Measurements from ENCODE around the gene MEF2B. TPM values are rescaled to one million over a fixed set of nuclear protein-coding genes. Genes with fewer than 3 reads are reported as not detected.
A peak's percentile ranks its signal among the peaks of the same experiment; 100 is the strongest.

MEF2B gene
- total and polyA plus RNA-seq, 10 donors: 2.2 to 15.5 (median 3.4) TPM

DNA sequence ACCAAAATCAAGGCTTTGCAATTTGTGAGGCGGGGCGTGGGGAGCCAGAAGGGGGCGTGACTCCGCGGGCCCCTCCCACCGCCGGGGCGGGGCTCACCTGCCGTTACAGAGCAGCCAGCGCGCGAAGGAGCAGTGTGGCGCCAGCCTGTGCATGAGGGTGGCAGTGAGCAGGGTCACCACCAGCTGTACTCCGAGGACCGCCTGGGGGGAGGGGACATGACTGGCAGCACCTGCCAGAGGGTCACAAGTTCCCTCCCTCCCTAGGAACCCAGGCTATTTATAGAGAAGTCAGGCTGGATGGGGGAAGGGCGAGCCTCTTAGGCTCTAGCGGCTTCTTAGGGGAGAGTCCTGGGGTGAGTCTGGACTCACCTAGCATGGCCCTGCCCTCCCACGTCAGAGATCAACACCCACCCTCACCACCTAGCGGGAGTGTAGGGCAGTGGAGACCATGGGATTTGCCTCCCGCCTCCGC is 35.3 kb downstream of the MEF2B start:
- Histone ChIP-seq H3K36me3 (peaks cover 0 to 15% (median 4%) of the 10 kb centered on the region in 6 donors), H3K4me3 (no peak overlapping the region), H3K27ac (no peak overlapping the region), H3K4me1 (peaks cover 0 to 38% (median 21%) of the 10 kb centered on the region in 6 donors), H3K9me3 (peaks cover 0 to 18% (median 13%) of the 10 kb centered on the region in 8 donors), H3K27me3 (replicated peaks in 1 of 7) (no peaks in the 10 kb centered on the region)
- DNase-seq: no peak
- 19 to 49% (median 31%) methylated on average over 17 to 21 of the region's 21 CpGs for WGBS, 5 donors
- peak in 2 of 3 donors; percentile 29 to 49 for TF ChIP-seq POLR2AphosphoS5 (IDR thresholded peaks at IDR 0.05)
- TF ChIP-seq, protein P1, sequence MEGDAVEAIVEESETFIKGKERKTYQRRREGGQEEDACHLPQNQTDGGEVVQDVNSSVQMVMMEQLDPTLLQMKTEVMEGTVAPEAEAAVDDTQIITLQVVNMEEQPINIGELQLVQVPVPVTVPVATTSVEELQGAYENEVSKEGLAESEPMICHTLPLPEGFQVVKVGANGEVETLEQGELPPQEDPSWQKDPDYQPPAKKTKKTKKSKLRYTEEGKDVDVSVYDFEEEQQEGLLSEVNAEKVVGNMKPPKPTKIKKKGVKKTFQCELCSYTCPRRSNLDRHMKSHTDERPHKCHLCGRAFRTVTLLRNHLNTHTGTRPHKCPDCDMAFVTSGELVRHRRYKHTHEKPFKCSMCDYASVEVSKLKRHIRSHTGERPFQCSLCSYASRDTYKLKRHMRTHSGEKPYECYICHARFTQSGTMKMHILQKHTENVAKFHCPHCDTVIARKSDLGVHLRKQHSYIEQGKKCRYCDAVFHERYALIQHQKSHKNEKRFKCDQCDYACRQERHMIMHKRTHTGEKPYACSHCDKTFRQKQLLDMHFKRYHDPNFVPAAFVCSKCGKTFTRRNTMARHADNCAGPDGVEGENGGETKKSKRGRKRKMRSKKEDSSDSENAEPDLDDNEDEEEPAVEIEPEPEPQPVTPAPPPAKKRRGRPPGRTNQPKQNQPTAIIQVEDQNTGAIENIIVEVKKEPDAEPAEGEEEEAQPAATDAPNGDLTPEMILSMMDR (IDR thresholded peaks at IDR 0.05 in 8 of 11, conservative IDR thresholded peaks at IDR 0.05 in 3 of 11): no peak
- intact Hi-C loops (cut with DNase I; ENCODE audit: low total_unique reads): loop anchor here (5.0 kb wide), 1 partner anchor 72 kb away; the partner anchor contains the start of gene SLC25A42

GRCh38 chr19:19133985-19134384 is 36.1 kb downstream of the MEF2B start:
- H3K27ac ChIP-seq: no peak overlapping the region
- WGBS, 5 donors: 86 to 94% (median 88%) methylated on average over 6 of the region's 6 CpGs
- H3K9me3 ChIP-seq: peaks cover 0 to 18% (median 13%) of the 10 kb centered on the region in 8 donors
- no peak overlapping the region for H3K4me3 ChIP-seq
- peaks cover 0 to 31% (median 18%) of the 10 kb centered on the region in 6 donors for H3K4me1 ChIP-seq
- no peak for TF ChIP-seq POLR2AphosphoS5 (IDR thresholded peaks at IDR 0.05)
- no peak for DNase-seq
- H3K36me3 ChIP-seq: peaks cover 0 to 15% (median 4%) of the 10 kb centered on the region in 6 donors
- intact Hi-C loops (cut with DNase I; ENCODE audit: low total_unique reads): no loop called here
- no peaks in the 10 kb centered on the region for H3K27me3 ChIP-seq (replicated peaks in 1 of 7)

GRCh38 chr19:19132912-19133311 is 37.2 kb downstream of the MEF2B start:
- H3K27me3 ChIP-seq (replicated peaks in 1 of 7): no peaks in the 10 kb centered on the region
- peaks cover 0 to 22% (median 11%) of the 10 kb centered on the region in 6 donors for H3K4me1 ChIP-seq
- no peak for DNase-seq
- H3K27ac ChIP-seq: no peak overlapping the region
- WGBS, 5 donors: 94 to 97% (median 97%) methylated on average over 12 of the region's 12 CpGs
- intact Hi-C loops (cut with DNase I; ENCODE audit: low total_unique reads): no loop called here
- TF ChIP-seq, protein P1 (IDR thresholded peaks at IDR 0.05 in 8 of 11, conservative IDR thresholded peaks at IDR 0.05 in 3 of 11): no peak
- no peak overlapping the region for H3K4me3 ChIP-seq
- H3K36me3 ChIP-seq: peaks cover 0 to 15% (median 4%) of the 10 kb centered on the region in 6 donors
- H3K9me3 ChIP-seq: peaks cover 0 to 18% (median 13%) of the 10 kb centered on the region in 8 donors

DNA sequence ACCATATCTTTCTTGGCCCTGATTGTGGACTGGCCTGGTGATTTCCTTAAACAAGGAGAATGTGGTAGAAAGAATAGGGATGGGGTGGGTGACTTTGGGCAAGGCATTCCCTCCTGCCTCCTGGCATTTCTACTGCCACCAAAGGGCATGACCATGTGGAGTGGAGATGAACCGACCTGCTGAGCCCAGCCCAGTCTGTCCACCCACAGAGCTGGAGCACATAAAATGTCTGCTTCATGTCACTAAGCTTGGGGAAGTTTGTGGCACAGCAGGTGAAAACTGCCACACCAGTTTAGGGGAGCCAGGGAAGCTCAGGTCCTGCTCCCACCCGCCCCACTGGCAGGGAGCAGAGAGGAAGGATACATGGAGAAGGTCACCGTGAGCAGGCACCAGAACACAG is 38.1 kb downstream of the MEF2B start:
- Histone ChIP-seq H3K4me3 (no peak overlapping the region), H3K36me3 (peaks cover 0 to 15% (median 4%) of the 10 kb centered on the region in 6 donors), H3K27ac (no peak overlapping the region), H3K4me1 (peaks cover 0 to 13% (median 1%) of the 10 kb centered on the region in 6 donors), H3K9me3 (peaks cover 0 to 18% (median 13%) of the 10 kb centered on the region in 8 donors), H3K27me3 (replicated peaks in 1 of 7) (no peaks in the 10 kb centered on the region)
- DNase-seq: no peak
- WGBS, 5 donors: 75 to 100% (median 92%) methylated on average over 2 to 3 of the region's 3 CpGs
- intact Hi-C loops (cut with DNase I; ENCODE audit: low total_unique reads): no loop called here
- TF ChIP-seq POLR2AphosphoS5 (IDR thresholded peaks at IDR 0.05): no peak
- TF ChIP-seq, protein P1 (IDR thresholded peaks at IDR 0.05 in 8 of 11, conservative IDR thresholded peaks at IDR 0.05 in 3 of 11): no peak
- no peak for TF ChIP-seq POLR2A (IDR thresholded peaks at IDR 0.05)

All from spleen (tissue), 11 donors.